ENCODE measurements around the gene PRDM5. TPM values are rescaled to one million over a fixed set of nuclear protein-coding genes. Genes with fewer than 3 reads are reported as not detected.

PRDM5 gene
- total and polyA plus RNA-seq, 2 of the 13 experiments (the other 11 are each of a cell fraction or from before 2014, with no cell fraction given) = not detected

GRCh38 chr4:120835342-120835741 is 87.2 kb downstream of the PRDM5 start:
- FAIRE-seq (no peak), DNase-seq (ENCODE audit: low spot score) (no peak), ATAC-seq (no peak)
- Histone ChIP-seq H3K4me2 (ENCODE audit: low read depth, low read length) (no peak overlapping the region), H3K4me3 (replicated peaks in 1 of 3; ENCODE audit: insufficient read depth in 1 of 3, low read depth in 2 of 3, low read length in 3 of 3) (no peak overlapping the region), H3K79me2 (ENCODE audit: insufficient read depth, low read length) (no peaks in the 10 kb centered on the region), H3K9ac (ENCODE audit: insufficient read depth, low read depth, low read length) (no peak overlapping the region), H3K27me3 (ENCODE audit: control insufficient read depth in 1 of 2, insufficient read depth in 2 of 2, low read length in 2 of 2) (no peaks in the 10 kb centered on the region), H3K27ac (ENCODE audit: extremely low read length, insufficient read depth, low read length) (no peak overlapping the region), H2AFZ (ENCODE audit: low read length) (no peak overlapping the region), H3K9me3 (ENCODE audit: low read length) (no peaks in the 10 kb centered on the region), H3K4me1 (ENCODE audit: insufficient read depth, low read length) (no peaks in the 10 kb centered on the region), H4K20me1 (ENCODE audit: insufficient read depth, low read length) (no peaks in the 10 kb centered on the region), H3K36me3 (replicated peaks in 1 of 2; ENCODE audit: control insufficient read depth in 1 of 2, insufficient read depth in 2 of 2, low read length in 2 of 2) (no peaks in the 10 kb centered on the region)
- ChIA-PET POLR2A (no interaction called here), CTCF (ENCODE audit: low intra/inter-chr PET ratio, low total read pairs) (no interaction called here)
- intact Hi-C loops (cut with micrococcal nuclease; ENCODE audit: unreplicated experiment) = no loop called here
- TF ChIP-seq, protein P1, sequence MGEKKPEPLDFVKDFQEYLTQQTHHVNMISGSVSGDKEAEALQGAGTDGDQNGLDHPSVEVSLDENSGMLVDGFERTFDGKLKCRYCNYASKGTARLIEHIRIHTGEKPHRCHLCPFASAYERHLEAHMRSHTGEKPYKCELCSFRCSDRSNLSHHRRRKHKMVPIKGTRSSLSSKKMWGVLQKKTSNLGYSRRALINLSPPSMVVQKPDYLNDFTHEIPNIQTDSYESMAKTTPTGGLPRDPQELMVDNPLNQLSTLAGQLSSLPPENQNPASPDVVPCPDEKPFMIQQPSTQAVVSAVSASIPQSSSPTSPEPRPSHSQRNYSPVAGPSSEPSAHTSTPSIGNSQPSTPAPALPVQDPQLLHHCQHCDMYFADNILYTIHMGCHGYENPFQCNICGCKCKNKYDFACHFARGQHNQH (CRISPR knock-in tag; IDR thresholded peaks at IDR 0.05) = no peak
- in situ Hi-C loops (cut with HindIII; ENCODE audit: extremely low pct_ligation_motif_present, low pct_unique_long_range_greater_than_20kb) = no loop called here
- 0% methylated on average over 1 of the region's 1 CpG for WGBS (ENCODE audit: low lambda C conversion rate)
- BruUV-seq (replicated peaks) = no TSS peak

GRCh38 chr4:120830204-120830603 is 92.3 kb downstream of the PRDM5 start:
- BruUV-seq (replicated peaks) = no TSS peak
- Histone ChIP-seq H3K79me2 (ENCODE audit: insufficient read depth, low read length) (no peaks in the 10 kb centered on the region), H3K27ac (ENCODE audit: extremely low read length, insufficient read depth, low read length) (no peak overlapping the region), H3K4me1 (ENCODE audit: insufficient read depth, low read length) (no peaks in the 10 kb centered on the region), H3K4me2 (ENCODE audit: low read depth, low read length) (no peak overlapping the region), H3K9me3 (ENCODE audit: low read length) (no peaks in the 10 kb centered on the region), H3K27me3 (ENCODE audit: control insufficient read depth in 1 of 2, insufficient read depth in 2 of 2, low read length in 2 of 2) (no peaks in the 10 kb centered on the region), H3K9ac (ENCODE audit: insufficient read depth, low read depth, low read length) (no peak overlapping the region), H2AFZ (ENCODE audit: low read length) (no peak overlapping the region), H3K36me3 (replicated peaks in 1 of 2; ENCODE audit: control insufficient read depth in 1 of 2, insufficient read depth in 2 of 2, low read length in 2 of 2) (no peaks in the 10 kb centered on the region), H4K20me1 (ENCODE audit: insufficient read depth, low read length) (no peaks in the 10 kb centered on the region), H3K4me3 (replicated peaks in 1 of 3; ENCODE audit: insufficient read depth in 1 of 3, low read depth in 2 of 3, low read length in 3 of 3) (no peak overlapping the region)
- CTCF ChIA-PET (ENCODE audit: low intra/inter-chr PET ratio, low total read pairs) = no interaction called here
- no peak for DNase-seq (ENCODE audit: low spot score)
- POLR2A ChIA-PET = no interaction called here
- ATAC-seq = no peak
- in situ Hi-C loops (cut with HindIII; ENCODE audit: extremely low pct_ligation_motif_present, low pct_unique_long_range_greater_than_20kb) = no loop called here
- 52% methylated on average over 7 of the region's 7 CpGs for WGBS (ENCODE audit: low lambda C conversion rate)
- FAIRE-seq = no peak
- intact Hi-C loops (cut with micrococcal nuclease; ENCODE audit: unreplicated experiment) = no loop called here
- TF ChIP-seq CBX5 (CRISPR knock-in tag; IDR thresholded peaks at IDR 0.05; ENCODE audit: borderline replicate concordance) (no peak), HNF4G (IDR thresholded peaks at IDR 0.05; ENCODE audit: borderline replicate concordance, low read depth, low read length) (no peak), HNF4G (CRISPR knock-in tag; IDR thresholded peaks at IDR 0.05; ENCODE audit: borderline replicate concordance, low read depth) (no peak), NCOR1 (IDR thresholded peaks at IDR 0.05; ENCODE audit: borderline replicate concordance, low read length) (no peak), ZNF83 (CRISPR knock-in tag; IDR thresholded peaks at IDR 0.05; ENCODE audit: borderline replicate concordance) (no peak), HOXA5 (CRISPR knock-in tag; IDR thresholded peaks at IDR 0.05) (no peak), ONECUT2 (CRISPR knock-in tag; IDR thresholded peaks at IDR 0.05) (no peak), ZMYM2 (CRISPR knock-in tag; IDR thresholded peaks at IDR 0.05) (no peak), ZNF367 (CRISPR knock-in tag; IDR thresholded peaks at IDR 0.05; ENCODE audit: borderline replicate concordance) (no peak), NFAT5 (CRISPR knock-in tag; IDR thresholded peaks at IDR 0.05) (no peak), CHD2 (IDR thresholded peaks at IDR 0.05; ENCODE audit: low read depth, low read length) (no peak), IRF1 (CRISPR knock-in tag; IDR thresholded peaks at IDR 0.05; ENCODE audit: low read depth) (no peak)
